Neural crest cell (in vitro differentiated cells): ENCODE results near the gene NF1. TPM values are rescaled to one million over a fixed set of nuclear protein-coding genes. Genes with fewer than 3 reads are reported as not detected.

Source experiments
- DNase-seq: peaks from one replicate; pipeline ENCODE4 v3.0.0; 2021; ENCODE audit warnings: low read depth, mixed read lengths, low spot score
- H3K27ac Mint-ChIP-seq: one replicate; pipeline ENCODE4 v1.8.0; 2021; ENCODE audit warnings: mild to moderate bottlenecking, mixed read lengths; ENCODE audit not compliant: unreplicated experiment
- H3K27me3 Mint-ChIP-seq: 2 replicates; pipeline ENCODE4 v1.8.0; 2021; ENCODE audit warnings: low read depth, mild to moderate bottlenecking, mixed read lengths
- H3K36me3 Mint-ChIP-seq: 2 replicates; pipeline ENCODE4 v1.8.0; 2021; ENCODE audit warnings: low read depth, mild to moderate bottlenecking, mixed read lengths
- H3K4me1 Mint-ChIP-seq: 2 replicates; pipeline ENCODE4 v1.8.0; 2021; ENCODE audit warnings: mixed read lengths
- H3K4me3 Mint-ChIP-seq: one replicate; pipeline ENCODE4 v1.8.0; 2021; ENCODE audit warnings: mild to moderate bottlenecking, mixed read lengths
- H3K9me3 Mint-ChIP-seq: 2 replicates; pipeline ENCODE4 v1.8.0; 2021; ENCODE audit warnings: mixed read lengths
- CTCF ChIP-seq: fragments of 200-600 bp; sonication (generic); conservative IDR thresholded peaks from 2 replicates; pipeline ENCODE4 v1.5.0; 2021; ENCODE audit warnings: antibody characterized with exemption, mild to moderate bottlenecking
- total RNA-seq: library from RNA; stranded (reverse); gene quantifications from 2 replicates; pipeline ENCODE4 v1.2.1, GENCODE V29; 2021

Gene NF1
- total RNA-seq, 1 donor from 2014 or later: 60.6 TPM

DNA sequence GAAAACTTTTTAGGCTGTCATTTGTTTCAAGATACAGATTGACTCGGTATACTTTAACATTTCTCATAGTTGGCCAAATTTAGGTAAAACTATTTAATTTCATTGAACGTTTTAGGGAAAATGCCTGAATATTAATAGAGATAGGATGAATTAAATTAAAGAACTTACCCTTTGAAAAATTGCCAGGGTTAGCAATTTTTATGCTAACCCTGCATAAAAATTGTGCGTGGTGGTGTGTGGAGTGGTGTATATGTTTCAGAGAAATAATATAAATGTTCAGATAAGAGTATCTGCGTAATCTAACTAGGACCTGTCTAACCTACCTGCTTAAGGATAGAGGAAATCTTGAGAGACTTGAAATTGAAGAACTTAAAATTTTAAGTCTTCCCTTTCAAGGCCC lies 21.4 kb downstream of the NF1 start:
- no peaks in the 10 kb centered on the region for H3K9me3 Mint-ChIP-seq
- H3K36me3 Mint-ChIP-seq: peaks cover 8% of the 10 kb centered on the region
- no peaks in the 10 kb centered on the region for H3K27me3 Mint-ChIP-seq
- DNase-seq: no peak
- H3K4me3 Mint-ChIP-seq: no peak overlapping the region
- peak overlapping the region; percentile 43 for H3K27ac Mint-ChIP-seq
- TF ChIP-seq CTCF: no peak
- H3K4me1 Mint-ChIP-seq: peaks cover 21% of the 10 kb centered on the region

- no peak for DNase-seq
- Mint-ChIP-seq H3K4me1 (peaks cover 27% of the 10 kb centered on the region), H3K9me3 (no peaks in the 10 kb centered on the region), H3K4me3 (no peak overlapping the region), H3K27ac (no peak overlapping the region), H3K36me3 (peaks cover 8% of the 10 kb centered on the region), H3K27me3 (no peaks in the 10 kb centered on the region)
- no peak for TF ChIP-seq CTCF
These were observed 28.0 kb downstream of the NF1 start for GRCh38 chr17:31122746-31123145.

DNA sequence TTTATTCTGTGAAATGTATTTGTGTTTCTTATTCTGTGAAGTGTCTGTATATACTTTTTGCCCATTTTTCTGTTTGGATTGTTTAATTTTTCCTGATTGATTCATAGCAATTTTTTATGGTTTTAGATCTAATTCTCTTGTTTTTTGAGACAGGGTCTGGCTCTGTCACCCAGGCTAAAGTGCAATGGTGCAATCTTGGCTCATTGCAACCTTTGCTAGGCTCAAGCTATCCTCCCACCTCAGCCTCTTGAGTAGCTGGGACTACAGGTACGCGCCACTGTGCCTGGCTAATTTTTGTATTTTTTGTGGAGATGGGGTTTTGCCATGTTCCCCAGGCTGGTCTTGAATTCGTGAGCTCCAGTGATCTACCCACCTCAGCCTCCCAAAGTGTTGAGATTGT lies 31.5 kb downstream of the NF1 start:
- Mint-ChIP-seq H3K27ac (no peak overlapping the region), H3K4me3 (no peak overlapping the region), H3K4me1 (peaks cover 37% of the 10 kb centered on the region), H3K27me3 (no peaks in the 10 kb centered on the region), H3K9me3 (peaks cover 2% of the 10 kb centered on the region), H3K36me3 (peaks cover 3% of the 10 kb centered on the region)
- no peak for DNase-seq
- no peak for TF ChIP-seq CTCF

- no peaks in the 10 kb centered on the region for H3K27me3 Mint-ChIP-seq
- no peak overlapping the region for H3K27ac Mint-ChIP-seq
- TF ChIP-seq CTCF: no peak
- H3K36me3 Mint-ChIP-seq: peaks cover 3% of the 10 kb centered on the region
- no peak for DNase-seq
- peaks cover 24% of the 10 kb centered on the region for H3K4me1 Mint-ChIP-seq
- no peak overlapping the region for H3K4me3 Mint-ChIP-seq
- peaks cover 2% of the 10 kb centered on the region for H3K9me3 Mint-ChIP-seq
These were observed 33.5 kb downstream of the NF1 start for GRCh38 chr17:31128241-31128640.

GRCh38 chr17:31130286-31131224 lies 35.8 kb downstream of the NF1 start:
- H3K4me3 Mint-ChIP-seq: no peak overlapping the region
- no peaks in the 10 kb centered on the region for H3K27me3 Mint-ChIP-seq
- TF ChIP-seq CTCF: no peak
- H3K27ac Mint-ChIP-seq: peak overlapping the region; percentile 67
- H3K36me3 Mint-ChIP-seq: peaks cover 3% of the 10 kb centered on the region
- H3K9me3 Mint-ChIP-seq: peaks cover 2% of the 10 kb centered on the region
- no peak for DNase-seq
- H3K4me1 Mint-ChIP-seq: peaks cover 28% of the 10 kb centered on the region
